B cell (primary cell): Measurements from ENCODE around the gene MAPT. TPM values are rescaled to one million over a fixed set of nuclear protein-coding genes. Genes with fewer than 3 reads are reported as not detected.

ENCODE experiments used
- ATAC-seq: fragments of 200-7000 bp; cut with Tn5 transposase; one replicate; pipeline ENCODE4 v1.10.0; 2021; ENCODE audit warnings: low read depth, mild to moderate bottlenecking, moderate number of reproducible peaks, moderate library complexity
- CTCF ChIA-PET: fragments of 350-600 bp; sonication (Branson Sonifier 250); formaldehyde crosslinking; loops from one replicate; lab custom pipeline; 2021; ENCODE audit warnings: antibody characterized with exemption, inconsistent platforms; lab: Charles Lee
- POLR2A ChIA-PET: fragments of 350-600 bp; sonication (Branson Sonifier 250); formaldehyde crosslinking; loops from one replicate; lab custom pipeline; 2021; ENCODE audit warnings: antibody characterized with exemption; lab: Charles Lee
- DNase-seq: peaks from one replicate; pipeline ENCODE4 v3.0.0; 2013
- H2AFZ ChIP-seq: 2 replicates; pipeline ENCODE4 v1.6.1; 2012; ENCODE audit warnings: mild to moderate bottlenecking, low read depth, low read length; ENCODE audit not compliant: insufficient read depth, poor library complexity, severe bottlenecking
- H3K27ac ChIP-seq, 2 donors: 1 replicate in 1 of 2; 2 replicates in 1 of 2; pipeline ENCODE4 v1.5.1; 2012 to 2013; ENCODE audit warnings: low read length in 2 of 2, mild to moderate bottlenecking in 2 of 2, moderate library complexity in 1 of 2
- H3K27me3 ChIP-seq, 4 experiments: fragments of 200-600 bp in 1 of 4; sonication (generic) in 1 of 4; replicated peaks in 1 of 4; 1 replicate in 2 of 4; 2 replicates in 2 of 4; pipeline versions ENCODE4 v1.6.1 to v1.7.0; 2013 to 2016; ENCODE audit warnings: low read length in 3 of 4, mild to moderate bottlenecking in 2 of 4, mixed read lengths in 1 of 4, moderate library complexity in 1 of 4; ENCODE audit not compliant: insufficient read depth in 4 of 4, control insufficient read depth in 3 of 4; ENCODE audit errors: control extremely low read depth in 1 of 4
- H3K36me3 ChIP-seq, 2 experiments: replicated peaks in 1 of 2; 1 replicate in 1 of 2; 2 replicates in 1 of 2; pipeline versions ENCODE4 v1.6.1 to v1.7.1; 2013; ENCODE audit warnings: low read length in 1 of 2; ENCODE audit not compliant: insufficient read depth in 2 of 2, control insufficient read depth in 1 of 2; ENCODE audit errors: control extremely low read depth in 1 of 2, extremely low read depth in 1 of 2
- H3K4me1 ChIP-seq, 2 donors: fragments of 200-600 bp in 1 of 2; sonication (generic) in 1 of 2; 1 replicate in 1 of 2; 2 replicates in 1 of 2; pipeline versions ENCODE4 v1.5.1 to v1.6.1; 2013 to 2017; ENCODE audit warnings: low read length in 2 of 2; ENCODE audit not compliant: control insufficient read depth in 2 of 2, insufficient read depth in 2 of 2
- H3K4me2 ChIP-seq: replicated peaks from 2 replicates; pipeline ENCODE3; 2012; ENCODE audit warnings: mild to moderate bottlenecking, low read depth, low read length; ENCODE audit not compliant: poor library complexity, severe bottlenecking
- H3K4me3 ChIP-seq, 5 experiments: fragments of 200-600 bp in 1 of 5; sonication (generic) in 1 of 5; 1 replicate in 3 of 5; 2 replicates in 2 of 5; pipeline versions ENCODE4 v1.5.1 to v1.7.0; 2011 to 2016; ENCODE audit warnings: low read length in 4 of 5, mild to moderate bottlenecking in 4 of 5, low read depth in 2 of 5, control low read depth in 1 of 5, moderate library complexity in 1 of 5; ENCODE audit not compliant: insufficient read depth in 1 of 5; ENCODE audit errors: control extremely low read depth in 1 of 5, extremely low read depth in 1 of 5
- H3K79me2 ChIP-seq: fragments of 200-600 bp; sonication (generic); one replicate; pipeline ENCODE4 v1.6.0; 2016; ENCODE audit warnings: low read length; ENCODE audit not compliant: control insufficient read depth, insufficient read depth
- H3K9ac ChIP-seq: fragments of 200-600 bp; sonication (generic); 2 replicates; pipeline ENCODE4 v1.6.1; 2017; ENCODE audit warnings: mild to moderate bottlenecking, low read length, moderate library complexity
- H3K9me3 ChIP-seq, 3 donors: one replicate each; pipeline versions ENCODE4 v1.6.1 to v1.7.1; 2013; ENCODE audit warnings: low read length in 2 of 3; ENCODE audit not compliant: control insufficient read depth in 2 of 3, insufficient read depth in 1 of 3; ENCODE audit errors: control extremely low read depth in 1 of 3
- H4K20me1 ChIP-seq: 2 replicates; pipeline ENCODE4 v1.6.0; 2012; ENCODE audit warnings: mild to moderate bottlenecking, low read length; ENCODE audit not compliant: insufficient read depth, control insufficient read depth, poor library complexity, severe bottlenecking
- H3K27ac Mint-ChIP-seq: one replicate; pipeline ENCODE4 v1.8.0; 2021; ENCODE audit warnings: mixed read lengths
- H3K27me3 Mint-ChIP-seq: one replicate; pipeline ENCODE4 v1.8.0; 2021; ENCODE audit warnings: mixed read lengths
- H3K4me1 Mint-ChIP-seq: one replicate; pipeline ENCODE4 v1.8.0; 2021; ENCODE audit warnings: mixed read lengths
- H3K4me3 Mint-ChIP-seq: one replicate; pipeline ENCODE4 v1.8.0; 2021; ENCODE audit warnings: mixed read lengths
- H3K9me3 Mint-ChIP-seq: one replicate; pipeline ENCODE4 v1.8.0; 2022; ENCODE audit warnings: mixed read lengths; ENCODE audit not compliant: insufficient read depth
- CTCF ChIP-seq: fragments of 200-600 bp; IDR thresholded peaks from one replicate; pipeline ENCODE4 v1.8.0; 2022; ENCODE audit warnings: antibody characterized with exemption, mild to moderate bottlenecking
- EZH2 ChIP-seq: IDR thresholded peaks from 2 replicates; pipeline ENCODE4 v1.6.1; 2012; ENCODE audit warnings: borderline replicate concordance, low read depth, mild to moderate bottlenecking, moderate library complexity, low read length; ENCODE audit not compliant: insufficient read depth, poor library complexity, severe bottlenecking
- WGBS: methylation state at CpG from one replicate; pipeline ENCODE4 v1.1.5; 2013; ENCODE audit warnings: missing lambda C conversion rate; ENCODE audit not compliant: insufficient coverage; 5-methylcytosine and 5-hydroxymethylcytosine counted together
- intact Hi-C: fragments of 100-400 bp; cut with micrococcal nuclease; formaldehyde crosslinking; loops from one replicate; pipeline ENCODE4 v1.10.0; 2022
- polyA plus RNA-seq: library from polyadenylated mRNA; depleted of rRNA; stranded (reverse); fragments of >200 nt; gene quantifications from 2 replicates; pipeline ENCODE4 v1.2.3, GENCODE V29; 2012
- total RNA-seq, 2 donors: library from RNA; stranded (reverse); fragments of 120-200 nt in 1 of 2; gene quantifications; 1 replicate in 1 of 2; 2 replicates in 1 of 2; pipeline versions ENCODE4 v1.2.3 to v1.2.4, GENCODE V29; 2013 to 2022

MAPT gene
- total and polyA plus RNA-seq, 2 donors (not counting 1 experiment from before 2014, with no cell fraction given), result 0.13 to 0.20 TPM

DNA sequence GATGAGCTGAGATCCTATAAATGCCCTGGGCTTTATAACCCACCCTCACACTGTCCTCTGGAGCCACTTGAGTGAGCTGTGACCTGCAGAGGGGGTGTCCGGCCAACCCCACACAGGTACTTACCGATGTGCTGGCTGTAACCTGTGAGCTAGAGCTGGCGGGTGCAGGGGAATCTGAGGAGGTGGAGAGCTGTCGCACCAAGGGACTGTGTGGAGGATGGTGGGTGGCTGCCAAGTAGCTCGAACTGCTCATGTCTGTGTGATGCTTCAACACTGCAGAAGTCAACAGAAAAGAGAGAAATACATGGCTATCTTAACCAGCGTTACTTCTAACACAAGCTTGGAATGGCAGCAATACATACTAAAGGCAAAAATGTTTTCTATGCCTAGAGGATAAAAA, 144.1 kb downstream of the MAPT start:
- POLR2A ChIA-PET, result interaction anchor here (1.0 kb wide), 1 partner anchor 173 kb away, joined by 6 read pairs; no protein-coding TSS in a partner anchor
- no peaks in the 10 kb centered on the region for H3K27me3 Mint-ChIP-seq

GRCh38 chr17:46038937-46039336, 144.6 kb downstream of the MAPT start:
- intact Hi-C loops, result no loop called here
- no peaks in the 10 kb centered on the region for H3K27me3 Mint-ChIP-seq
- Histone ChIP-seq H3K4me1 (no peaks in the 10 kb centered on the region), H2AFZ (no peak overlapping the region), H3K27ac (no peak overlapping the region), H3K4me2 (no peak overlapping the region), H3K27me3 (no peaks in the 10 kb centered on the region), H3K9ac (no peak overlapping the region), H3K36me3 (peaks cover 9 to 96% of the 10 kb centered on the region in 2 experiments), H4K20me1 (peaks cover 13% of the 10 kb centered on the region), H3K4me3 (no peak overlapping the region), H3K79me2 (peaks cover 8% of the 10 kb centered on the region), H3K9me3 (no peaks in the 10 kb centered on the region)
- ChIA-PET POLR2A (no interaction called here), CTCF (interaction anchor here (0.6 to 2.7 kb wide), 8 partner anchors 23 to 1317 kb away, joined by 3 to 8 read pairs (median 4); no protein-coding TSS in a partner anchor)
- no peak overlapping the region for H3K4me3 Mint-ChIP-seq
- H3K27ac Mint-ChIP-seq, result no peak overlapping the region
- ATAC-seq, result no peak
- H3K4me1 Mint-ChIP-seq, result peaks cover 3% of the 10 kb centered on the region
- H3K9me3 Mint-ChIP-seq, result no peaks in the 10 kb centered on the region
- no peak for DNase-seq
- 95% methylated on average over 8 of the region's 12 CpGs for WGBS
- TF ChIP-seq EZH2, result no peak
- TF ChIP-seq CTCF, result no peak

More for the DNA sequence above, 144.1 kb downstream of the MAPT start:
- Histone ChIP-seq H4K20me1 (peaks cover 8% of the 10 kb centered on the region), H3K4me2 (no peak overlapping the region), H3K4me3 (no peak overlapping the region), H2AFZ (no peak overlapping the region), H3K79me2 (peaks cover 4% of the 10 kb centered on the region), H3K4me1 (no peaks in the 10 kb centered on the region), H3K9ac (no peak overlapping the region), H3K27ac (no peak overlapping the region), H3K9me3 (no peaks in the 10 kb centered on the region), H3K27me3 (no peaks in the 10 kb centered on the region), H3K36me3 (peaks cover 9 to 97% of the 10 kb centered on the region in 2 experiments)
- CTCF ChIA-PET, result interaction anchor here (0.6 to 0.9 kb wide), 6 partner anchors 17 to 1318 kb away, joined by 3 to 4 read pairs (median 3); no protein-coding TSS in a partner anchor
- TF ChIP-seq EZH2 (no peak), CTCF (no peak)
- ATAC-seq, result no peak
- whole genome bisulfite sequencing, result 96% methylated on average over 4 of the region's 6 CpGs
- no peak overlapping the region for H3K27ac Mint-ChIP-seq
- DNase-seq, result no peak
- no peaks in the 10 kb centered on the region for H3K9me3 Mint-ChIP-seq
- peaks cover 3% of the 10 kb centered on the region for H3K4me1 Mint-ChIP-seq
- H3K4me3 Mint-ChIP-seq, result no peak overlapping the region
- intact Hi-C loops, result no loop called here
